GM18498 (cell line): ENCODE results near the gene MAPK4.

Experiments used
- ATAC-seq: cut with Tn5 transposase; IDR thresholded peaks from one replicate; pipeline ENCODE4 v1.9.1; 2021; ENCODE audit warnings: mild to moderate bottlenecking, moderate library complexity; ENCODE audit not compliant: unreplicated experiment

The MAPK4 gene

DNA sequence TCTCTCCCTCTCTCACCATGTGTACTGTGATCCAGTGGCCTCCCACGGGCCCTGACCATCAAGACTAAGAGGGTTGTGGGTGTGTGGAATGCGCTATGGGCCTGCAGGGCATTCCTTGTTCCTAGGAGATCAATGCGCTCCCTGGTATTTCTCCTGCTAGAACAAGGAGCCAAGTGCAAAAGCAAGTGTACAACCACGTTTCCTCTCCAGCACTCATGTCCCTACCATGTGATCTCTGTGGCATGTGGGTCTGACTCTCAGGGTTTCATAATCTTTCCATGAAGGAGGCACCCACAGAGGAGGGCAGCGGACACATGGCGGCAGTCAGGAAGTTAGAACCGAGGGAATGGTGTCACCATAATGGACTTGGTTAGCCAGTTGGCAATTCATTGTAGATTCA is 91.4 kb downstream of the MAPK4 start:
- no peak for ATAC-seq

DNA sequence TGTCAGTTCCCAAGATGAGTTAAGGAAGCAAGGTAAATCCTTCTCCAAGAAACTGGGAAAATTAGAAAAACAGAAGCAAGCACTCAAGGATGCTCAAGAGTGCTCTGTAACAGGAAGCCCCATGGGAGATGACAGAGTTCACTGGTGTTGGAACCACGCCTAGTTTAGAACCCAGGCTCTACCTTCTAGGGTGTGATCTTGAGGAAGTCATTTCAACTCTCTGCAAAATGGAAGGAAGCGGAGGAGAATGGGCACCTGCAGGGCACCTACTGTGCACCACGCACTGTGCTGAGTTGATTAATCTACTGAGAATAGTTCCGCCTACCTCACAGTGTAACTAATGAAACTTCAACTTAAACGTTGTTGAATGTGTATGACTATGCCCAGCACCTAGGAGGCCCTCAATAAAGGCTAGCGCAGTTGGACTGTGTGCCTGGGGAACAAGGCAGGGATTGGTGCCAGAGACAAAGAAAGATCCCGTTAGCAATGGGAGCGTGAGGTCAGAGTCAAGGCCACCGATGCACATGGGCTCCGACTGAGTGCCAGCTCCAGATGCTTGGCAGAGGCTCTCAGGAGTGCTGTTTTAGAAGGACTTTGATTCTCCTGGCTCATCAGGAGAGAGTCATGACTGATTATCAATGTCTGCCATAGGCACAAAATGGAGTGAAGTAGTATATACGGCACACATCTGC is 93.7 kb downstream of the MAPK4 start:
- no peak for ATAC-seq

- ATAC-seq: no peak
These were observed 94.3 kb downstream of the MAPK4 start for GRCh38 chr18:50654211-50654610.

DNA sequence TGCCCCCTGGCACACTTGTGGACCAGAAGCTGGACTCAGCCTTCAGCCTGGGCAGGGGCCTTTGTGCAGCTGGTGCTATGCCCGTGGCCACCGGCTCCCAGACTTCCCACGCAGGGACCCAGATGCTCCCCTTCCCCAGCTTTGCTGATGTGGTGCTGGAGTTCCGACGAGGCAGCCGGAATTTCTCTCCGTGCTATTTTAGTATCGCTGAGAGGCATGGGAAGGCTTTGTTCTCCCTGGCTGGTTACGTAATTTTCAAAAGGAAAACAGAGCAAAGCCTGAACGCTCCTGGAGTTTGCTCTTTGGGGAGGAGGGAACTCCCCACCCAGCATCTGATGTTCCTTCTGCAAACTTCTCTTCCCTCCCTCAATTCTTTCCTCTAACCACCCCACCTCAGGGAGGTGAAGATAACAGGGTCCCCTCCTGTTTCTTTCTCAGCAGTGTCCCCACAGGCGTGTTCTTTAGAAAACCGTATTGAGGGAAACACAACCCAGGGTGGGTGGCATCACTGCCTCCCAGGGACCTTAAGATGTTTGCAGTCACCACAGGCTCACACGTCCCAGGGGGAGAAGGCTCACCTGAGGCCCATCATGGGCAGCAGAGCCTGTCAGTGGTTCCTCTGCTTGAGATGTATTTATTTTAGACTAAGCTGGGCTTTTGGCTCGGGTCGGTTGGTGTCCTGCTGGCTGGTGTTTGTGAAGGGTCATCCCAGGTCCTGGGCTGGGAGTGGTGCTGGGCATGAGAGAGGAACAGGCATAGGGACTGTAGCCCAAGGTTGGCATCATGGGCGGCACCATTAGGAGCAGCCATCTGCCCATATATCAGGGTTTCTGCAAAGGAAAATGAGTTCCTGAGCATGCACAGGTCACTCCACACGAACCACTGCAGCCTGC is 95.0 kb downstream of the MAPK4 start:
- no peak for ATAC-seq

- ATAC-seq: no peak
These were observed 96.5 kb downstream of the MAPK4 start for GRCh38 chr18:50656396-50656795.

DNA sequence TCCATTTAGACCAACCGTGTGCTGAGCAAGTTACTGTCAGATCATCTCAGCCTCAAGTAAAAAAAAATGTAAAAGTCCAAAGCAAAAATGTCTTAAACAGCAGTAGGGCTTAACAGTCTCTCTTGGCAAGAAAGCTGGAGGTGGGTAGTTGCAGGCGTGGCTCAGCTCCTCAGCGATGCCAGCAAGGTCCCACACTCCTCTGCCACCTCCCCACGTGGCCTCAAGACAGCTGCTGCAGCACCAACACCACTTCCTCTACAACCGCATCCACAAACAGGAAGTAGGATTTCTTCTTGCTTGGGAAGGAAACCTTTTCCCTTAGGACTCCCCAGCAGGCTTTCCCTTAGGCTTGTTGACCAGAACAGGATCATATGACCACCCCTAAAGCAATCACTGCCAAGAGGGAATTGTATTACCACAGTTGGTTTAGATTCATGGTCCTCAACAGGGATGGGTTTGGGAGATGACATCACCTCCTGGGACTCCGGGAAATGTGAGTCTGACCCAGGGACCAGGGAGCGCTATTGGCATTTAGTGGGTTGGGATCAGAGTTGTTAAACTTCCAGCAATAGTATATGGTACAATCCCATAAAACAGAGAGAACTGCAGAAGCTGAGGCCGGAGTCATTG is 97.1 kb downstream of the MAPK4 start:
- ATAC-seq: no peak

DNA sequence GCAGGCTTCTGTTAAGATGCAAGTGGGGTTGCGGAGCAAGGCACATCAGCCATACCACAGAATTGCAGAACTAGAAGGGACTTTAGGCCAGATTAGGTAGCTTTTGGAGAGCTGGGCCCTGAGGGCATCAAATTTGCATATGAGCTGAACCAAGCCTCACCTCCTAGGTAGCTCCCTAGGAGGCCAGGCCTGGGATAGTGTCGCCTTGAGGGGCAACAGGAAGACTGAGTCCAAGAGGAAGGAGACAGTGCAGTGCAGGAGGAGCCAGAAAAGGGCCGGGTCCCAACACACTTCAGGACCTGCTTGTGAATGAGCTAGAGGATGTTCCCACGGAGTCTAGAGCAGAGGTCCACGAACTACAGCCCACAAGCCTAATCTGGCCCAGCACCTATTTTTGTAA is 98.7 kb downstream of the MAPK4 start:
- ATAC-seq: no peak

DNA sequence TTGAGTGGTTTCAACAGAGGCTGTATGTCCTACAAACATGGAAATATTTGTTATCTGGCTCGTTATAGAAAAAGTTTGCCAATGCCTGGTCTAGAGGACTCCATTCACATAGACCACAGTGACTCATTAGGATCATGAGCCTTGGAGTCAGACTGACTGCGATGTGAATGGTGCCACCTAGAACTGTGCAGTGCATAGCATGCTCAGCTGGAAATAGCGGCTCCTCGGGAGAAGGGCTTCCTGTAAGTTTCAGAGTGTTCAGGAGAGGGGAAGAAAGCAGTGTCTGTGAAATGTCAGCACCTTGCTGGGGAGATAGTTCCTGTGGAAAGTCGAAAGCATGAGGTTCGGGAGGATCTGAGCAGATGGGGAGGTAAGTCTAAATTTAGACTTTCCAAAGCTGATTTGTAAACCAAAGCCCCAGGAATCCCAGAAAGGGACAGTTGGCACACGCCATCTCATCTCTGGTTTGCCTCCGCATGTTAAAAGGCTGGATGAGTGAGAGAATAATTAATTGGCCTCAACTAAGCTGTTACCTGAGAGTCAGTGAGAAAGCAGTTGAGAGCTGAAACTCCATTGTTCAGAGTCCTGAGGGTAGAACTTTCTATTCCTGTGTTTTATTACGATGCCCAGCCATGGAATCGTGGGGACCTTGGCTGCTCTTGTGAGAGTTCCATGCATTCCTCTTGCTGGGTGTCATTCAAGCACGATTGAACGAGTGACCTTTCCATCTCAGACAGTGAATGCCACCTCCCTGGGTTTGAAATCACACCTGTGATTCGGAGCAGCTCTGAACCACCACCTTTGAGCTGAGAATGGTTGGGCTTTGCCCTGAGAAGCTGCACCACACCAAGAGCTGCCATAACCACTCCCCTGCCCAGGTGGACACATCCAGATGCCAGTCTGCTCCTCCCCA is 99.5 kb downstream of the MAPK4 start:
- no peak for ATAC-seq

DNA sequence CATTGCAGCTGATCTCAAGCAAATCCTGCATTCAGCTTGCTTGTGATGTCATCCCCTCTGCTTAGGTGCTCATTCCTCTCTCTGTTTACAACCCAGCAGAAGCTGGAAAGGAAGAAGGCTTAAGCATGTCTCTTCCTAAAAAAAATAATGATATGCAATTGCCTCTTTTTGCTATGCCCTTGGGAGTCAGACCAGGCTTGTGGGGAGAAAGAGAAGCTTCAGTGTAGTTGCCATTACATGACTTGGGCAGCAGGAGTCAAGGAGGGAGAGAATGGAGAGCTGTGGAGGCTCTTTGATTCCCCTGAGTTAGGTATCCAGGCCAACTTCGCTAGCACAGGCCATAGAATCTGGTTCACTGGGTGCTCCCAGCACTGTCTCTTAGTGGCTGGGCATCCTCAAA is 101.1 kb downstream of the MAPK4 start:
- ATAC-seq: no peak

DNA sequence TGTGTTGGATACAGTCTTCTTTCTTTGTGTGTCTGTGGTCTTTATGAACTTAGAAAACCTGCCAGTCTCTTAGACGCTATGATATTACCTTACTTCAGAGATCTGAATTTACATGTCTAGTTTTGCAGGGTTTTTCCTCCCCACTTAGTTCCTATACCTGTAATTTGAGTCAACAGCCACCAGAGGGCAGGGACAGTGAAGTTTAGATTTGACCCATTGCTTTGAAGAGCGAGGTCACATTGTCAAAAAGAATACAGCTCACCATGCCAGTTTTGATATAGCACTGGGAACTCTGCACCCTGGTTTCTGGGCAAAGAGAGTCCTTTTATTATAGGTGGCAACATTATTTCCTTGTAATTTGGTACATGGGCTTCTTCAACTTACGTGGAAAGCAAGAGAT is 102.3 kb downstream of the MAPK4 start:
- ATAC-seq: no peak

DNA sequence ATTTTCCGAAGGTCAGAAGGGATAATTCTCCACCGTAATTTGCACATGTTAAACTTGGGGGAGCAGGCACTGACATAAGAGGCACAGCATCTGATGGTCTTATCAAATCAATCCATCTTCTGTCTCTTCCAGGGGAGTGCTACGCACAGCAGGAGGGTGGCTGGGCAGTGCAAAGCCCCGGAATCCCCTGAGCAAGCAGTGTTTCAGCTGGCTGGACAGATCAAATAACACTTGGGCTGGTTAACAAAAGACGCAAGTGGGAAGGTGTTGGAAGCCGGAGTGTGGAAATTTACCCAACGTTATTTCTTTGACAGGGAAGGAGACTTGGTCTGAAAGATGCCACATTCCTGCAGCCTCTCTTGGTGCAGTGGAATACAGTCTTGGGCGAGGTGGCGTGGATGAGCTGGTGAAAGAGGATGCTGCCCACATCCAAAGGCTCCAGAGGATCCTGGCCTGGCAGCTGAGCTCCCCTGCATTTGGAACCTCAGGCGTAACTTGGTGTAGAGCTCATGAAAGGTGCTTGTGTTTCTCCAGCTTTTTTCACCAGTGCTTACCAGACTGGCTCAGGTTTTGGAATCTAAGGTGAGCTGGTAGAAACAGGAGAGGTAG is 103.0 kb downstream of the MAPK4 start:
- ATAC-seq: no peak

DNA sequence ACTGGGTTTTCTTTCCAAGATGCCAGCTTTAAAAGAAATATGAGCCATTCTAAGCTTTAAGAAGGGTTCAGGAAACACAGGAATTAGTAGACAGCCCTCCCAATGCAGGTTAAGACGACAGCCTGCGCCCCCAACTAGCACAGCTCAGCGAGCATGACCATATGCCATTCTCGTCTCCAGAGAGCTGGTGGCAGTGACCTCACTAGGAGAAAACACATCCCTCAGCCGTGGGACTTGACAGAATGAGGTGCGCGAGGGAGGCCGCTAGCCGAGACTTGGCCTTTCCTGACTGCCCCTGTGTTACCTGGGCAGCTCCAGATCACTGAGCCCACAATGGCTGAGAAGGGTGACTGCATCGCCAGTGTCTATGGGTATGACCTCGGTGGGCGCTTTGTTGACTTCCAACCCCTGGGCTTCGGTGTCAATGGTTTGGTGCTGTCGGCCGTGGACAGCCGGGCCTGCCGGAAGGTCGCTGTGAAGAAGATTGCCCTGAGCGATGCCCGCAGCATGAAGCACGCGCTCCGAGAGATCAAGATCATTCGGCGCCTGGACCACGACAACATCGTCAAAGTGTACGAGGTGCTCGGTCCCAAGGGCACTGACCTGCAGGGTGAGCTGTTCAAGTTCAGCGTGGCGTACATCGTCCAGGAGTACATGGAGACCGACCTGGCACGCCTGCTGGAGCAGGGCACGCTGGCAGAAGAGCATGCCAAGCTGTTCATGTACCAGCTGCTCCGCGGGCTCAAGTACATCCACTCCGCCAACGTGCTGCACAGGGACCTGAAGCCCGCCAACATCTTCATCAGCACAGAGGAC is 103.9 kb downstream of the MAPK4 start:
- no peak for ATAC-seq

GRCh38 chr18:50665015-50665414 is 105.1 kb downstream of the MAPK4 start:
- ATAC-seq: no peak

GRCh38 chr18:50665519-50665918 is 105.6 kb downstream of the MAPK4 start:
- ATAC-seq: no peak

DNA sequence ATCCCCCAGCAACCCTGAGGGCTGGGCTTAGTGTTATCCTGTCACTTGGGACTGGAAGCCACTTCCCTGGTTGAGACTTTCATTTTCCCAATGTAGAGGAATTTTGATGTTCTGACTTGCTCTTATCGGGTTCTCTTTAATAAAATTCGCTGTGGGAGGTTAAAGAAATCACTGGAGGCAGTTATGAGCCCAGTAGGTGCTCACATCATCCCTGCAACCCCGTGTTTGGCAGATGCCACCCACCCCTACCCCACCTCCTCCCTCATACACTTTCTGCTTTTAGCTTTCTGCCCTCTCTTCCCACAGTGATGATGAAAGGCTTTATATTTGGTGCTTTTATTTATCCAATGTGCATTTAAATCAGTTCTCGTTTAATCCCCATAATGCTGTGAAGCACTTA is 106.6 kb downstream of the MAPK4 start:
- no peak for ATAC-seq

DNA sequence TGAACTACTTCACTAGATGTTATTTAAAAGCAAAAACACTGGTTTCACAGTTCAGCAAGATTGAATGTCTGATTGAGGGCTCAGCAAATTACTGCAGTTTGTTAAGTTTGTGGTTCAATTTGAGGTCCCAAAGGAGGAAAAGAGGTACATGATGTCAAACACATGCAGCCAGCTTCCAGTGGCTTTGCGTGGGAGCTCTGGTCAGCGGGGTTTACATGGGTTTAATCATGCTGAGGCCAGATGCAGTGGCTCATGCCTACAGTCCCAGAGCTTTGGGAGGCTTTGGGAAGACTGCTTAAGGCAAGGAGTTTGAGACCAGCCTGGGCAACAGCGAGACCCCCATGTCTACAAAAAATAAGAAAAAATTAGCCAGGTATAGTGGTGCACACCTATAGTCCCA is 111.5 kb downstream of the MAPK4 start:
- ATAC-seq: no peak

GRCh38 chr18:50674307-50674980 is 114.6 kb downstream of the MAPK4 start:
- ATAC-seq: no peak

GRCh38 chr18:50675043-50675442 is 115.2 kb downstream of the MAPK4 start:
- ATAC-seq: no peak

DNA sequence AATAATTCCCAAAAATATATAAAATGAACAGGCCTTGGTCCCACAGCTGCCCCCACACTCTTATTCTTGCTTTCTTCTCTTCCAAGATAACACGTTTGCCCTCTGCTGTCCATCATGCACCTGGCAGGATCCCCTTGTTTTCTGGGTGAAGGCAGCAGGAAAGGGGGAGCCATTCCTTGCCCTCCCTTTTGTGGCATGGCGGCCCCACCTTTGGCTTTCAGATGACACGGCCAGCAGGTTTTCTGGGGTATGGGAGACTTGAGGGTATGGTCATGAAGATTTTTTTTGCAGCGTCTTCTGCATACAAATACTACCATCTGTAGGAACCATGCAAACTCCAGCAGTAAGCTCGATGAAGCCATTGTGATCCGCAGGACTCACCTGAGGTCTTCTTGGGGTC is 118.8 kb downstream of the MAPK4 start:
- ATAC-seq: no peak
